HG02763 (cell line): ENCODE measurements around the gene ALOX12.
"Not testable (repeated sequence)": the region's sequence is repeated elsewhere in the genome, so short reads cannot be mapped to it uniquely, and the experiment has no call there.

Source experiments
- ATAC-seq: cut with Tn5 transposase; IDR thresholded peaks from one replicate; pipeline ENCODE4 v1.9.1; 2021; ENCODE audit warnings: mild to moderate bottlenecking, moderate library complexity; ENCODE audit not compliant: unreplicated experiment

The ALOX12 gene

DNA sequence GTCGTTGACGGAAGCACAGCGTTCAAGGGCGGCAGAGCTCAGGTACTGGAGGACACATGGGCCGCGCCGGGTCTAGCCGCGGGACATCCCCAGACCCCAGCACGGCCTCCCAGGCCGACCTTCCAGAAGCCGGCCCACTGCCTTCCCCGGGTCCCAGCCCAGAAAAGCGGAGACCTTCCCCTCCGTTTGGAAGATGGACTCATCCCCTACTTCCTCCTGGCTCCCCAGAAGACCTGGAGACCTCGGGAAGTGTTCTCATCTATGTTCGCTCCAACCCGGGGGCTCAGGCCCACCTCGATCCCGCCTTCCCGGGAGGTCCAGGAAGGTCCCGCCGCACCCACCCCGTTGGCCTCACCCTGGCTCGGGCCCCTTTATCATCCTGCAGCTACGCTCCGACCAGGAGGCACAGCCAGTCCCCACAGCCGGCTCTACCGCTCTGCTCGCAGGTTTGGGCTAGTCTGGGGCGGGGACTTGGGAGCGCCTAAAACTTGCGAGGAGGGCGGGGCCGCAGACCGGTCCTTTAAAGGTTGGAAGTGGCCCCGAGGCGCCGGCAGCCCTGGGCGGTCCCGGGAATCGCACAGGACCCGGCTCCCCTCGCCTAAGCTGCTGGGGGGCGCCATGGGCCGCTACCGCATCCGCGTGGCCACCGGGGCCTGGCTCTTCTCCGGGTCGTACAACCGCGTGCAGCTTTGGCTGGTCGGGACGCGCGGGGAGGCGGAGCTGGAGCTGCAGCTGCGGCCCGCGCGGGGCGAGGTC lies at the start of gene ALOX12:
ALOX12 (plus strand) TSS at position 550 of the 756 bp plus-strand sequence; CDS start at position 619, 69 bp downstream.
- ATAC-seq = no peak

- no peak for ATAC-seq
Observed at GRCh38 chr17:6947745-6948144, 48.1 kb upstream of the ALOX12 start.

GRCh38 chr17:6948562-6948961 lies 47.3 kb upstream of the ALOX12 start:
- ATAC-seq = no peak

DNA sequence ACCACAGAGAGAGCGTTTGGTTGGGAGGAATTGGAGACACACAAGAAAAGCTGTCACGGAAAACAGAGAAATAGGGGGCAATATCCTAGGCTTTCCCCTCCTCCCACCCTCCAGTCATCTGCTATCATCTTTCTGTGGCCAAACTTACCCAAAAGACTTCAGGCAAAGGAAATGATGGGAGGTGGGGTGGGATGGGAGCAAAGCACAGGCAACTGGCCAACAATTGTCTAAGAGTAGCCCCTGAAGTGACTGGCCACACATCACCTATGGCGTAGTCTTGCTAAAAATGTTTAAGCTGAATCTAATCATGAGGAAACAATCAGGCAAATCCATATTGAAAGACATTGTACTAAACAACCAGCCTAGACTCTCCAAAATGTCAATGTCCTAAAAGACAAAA lies 46.9 kb upstream of the ALOX12 start:
- no peak for ATAC-seq

- not testable (repeated sequence) for ATAC-seq
Observed at GRCh38 chr17:6950938-6951337, 44.9 kb upstream of the ALOX12 start.

DNA sequence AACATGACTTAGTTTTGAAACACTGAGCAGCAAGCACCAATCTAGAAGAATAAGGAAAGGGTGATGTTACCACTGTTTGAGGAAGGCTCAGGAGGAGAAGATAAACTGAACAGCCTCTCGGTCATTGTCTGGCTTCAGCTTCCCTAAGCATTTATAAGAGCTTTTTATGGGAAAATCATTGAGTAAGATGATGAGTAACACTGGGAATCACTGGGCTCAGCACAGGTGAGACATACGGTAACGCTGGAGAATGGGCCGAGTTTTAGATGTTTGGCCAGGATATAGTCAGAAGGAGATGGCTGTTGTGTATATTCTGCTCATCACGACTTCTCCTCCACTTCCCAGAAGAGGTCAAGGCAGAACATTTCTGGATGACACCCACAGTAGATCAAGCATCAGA lies 42.2 kb upstream of the ALOX12 start:
- no peak for ATAC-seq

DNA sequence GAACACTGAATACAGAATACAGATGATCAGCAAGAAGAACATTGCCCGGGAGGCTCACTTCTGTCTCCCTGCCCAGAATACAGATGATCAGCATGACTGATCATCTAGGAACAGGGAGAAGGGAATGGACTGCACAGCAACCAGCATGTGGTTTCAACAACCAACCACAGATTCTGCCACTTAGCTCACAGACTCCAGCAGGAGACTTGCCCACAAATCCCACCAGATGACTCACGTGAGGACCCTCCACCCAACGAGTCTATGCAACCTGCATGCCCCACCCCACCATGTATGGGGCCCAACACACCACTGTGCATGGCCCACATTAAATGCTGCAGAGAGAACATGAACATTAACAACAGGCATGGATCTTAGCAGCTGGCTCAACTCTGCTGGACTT lies 36.1 kb upstream of the ALOX12 start:
- no peak for ATAC-seq

DNA sequence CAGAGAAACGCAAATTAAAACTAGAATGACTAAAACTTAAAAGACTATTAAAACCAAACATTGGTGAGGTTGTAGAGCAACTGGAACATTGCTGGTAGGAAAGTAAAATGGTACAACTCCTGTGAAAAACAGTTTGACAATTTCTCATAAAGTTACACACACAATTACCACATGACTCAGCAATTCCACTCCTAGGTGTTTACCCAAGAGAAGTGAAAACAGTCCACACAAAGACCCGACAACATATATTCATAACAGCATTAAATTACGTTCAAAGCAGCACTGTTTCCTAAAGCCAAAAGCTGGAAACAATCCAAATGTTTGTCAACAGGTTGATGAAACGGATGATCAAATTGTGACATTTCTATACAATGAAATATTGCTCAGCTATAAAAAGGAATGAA lies 26.5 kb upstream of the ALOX12 start:
- ATAC-seq = no peak

GRCh38 chr17:6970992-6971391 lies 24.9 kb upstream of the ALOX12 start:
- no peak for ATAC-seq

DNA sequence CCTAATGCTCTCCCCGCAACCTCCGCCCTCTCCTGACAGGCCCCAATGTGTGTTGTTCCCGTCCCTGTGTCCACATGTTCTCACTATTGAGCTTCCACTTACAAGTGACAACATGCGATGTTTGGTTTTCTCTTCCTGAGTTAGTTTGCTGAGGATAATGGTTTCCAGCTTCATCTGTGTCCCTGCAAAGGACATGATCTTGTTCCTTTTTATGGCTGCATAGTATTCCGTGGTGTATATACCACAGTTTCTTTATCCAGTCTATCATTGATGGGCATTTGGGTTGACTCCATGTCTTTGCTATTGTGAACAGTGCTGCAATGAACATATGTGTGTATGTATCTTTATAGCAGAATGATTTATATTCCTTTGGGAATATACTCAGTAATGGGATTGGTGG lies 16.4 kb upstream of the ALOX12 start:
- not testable (repeated sequence) for ATAC-seq

GRCh38 chr17:6981426-6981825 lies 14.4 kb upstream of the ALOX12 start:
- ATAC-seq = no peak

DNA sequence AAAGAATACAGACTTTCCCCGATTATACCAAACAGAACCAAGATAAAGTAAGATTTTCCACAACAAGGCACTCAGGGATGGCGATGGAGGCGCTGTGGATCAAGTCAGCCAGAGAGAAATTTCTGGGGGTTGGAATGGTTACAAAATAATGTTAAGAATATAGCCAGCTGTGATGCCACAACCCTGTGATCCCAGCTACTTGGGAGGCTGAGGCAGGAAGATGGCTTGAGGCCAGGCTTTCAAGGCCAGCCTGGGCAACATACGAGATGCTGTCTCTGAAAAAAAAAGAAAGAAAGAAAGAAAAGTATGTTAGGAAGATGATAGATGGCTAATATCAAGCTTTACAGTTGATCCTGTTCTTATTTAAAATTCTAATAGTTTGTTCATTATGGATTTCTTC lies 10.6 kb upstream of the ALOX12 start:
- ATAC-seq = no peak

DNA sequence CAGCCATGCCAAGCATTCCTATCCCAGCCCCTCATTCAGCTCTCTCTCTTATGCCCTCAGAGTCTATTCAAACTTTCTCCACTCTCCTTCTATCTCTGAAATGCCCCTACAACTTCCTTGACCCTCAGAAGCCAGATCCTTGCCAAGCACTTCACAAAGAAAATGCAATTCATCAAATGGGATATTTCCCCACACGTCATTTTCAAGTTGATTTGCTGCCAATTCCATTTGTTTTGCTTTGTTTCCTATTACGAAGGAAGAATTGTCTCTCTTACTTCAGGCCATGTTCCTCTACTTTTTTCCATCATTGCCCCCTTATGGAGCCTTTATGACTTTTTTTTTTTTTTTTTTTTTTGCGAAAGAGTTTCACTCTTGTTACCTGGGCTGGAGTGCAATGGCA lies 9.2 kb upstream of the ALOX12 start:
- ATAC-seq = no peak

DNA sequence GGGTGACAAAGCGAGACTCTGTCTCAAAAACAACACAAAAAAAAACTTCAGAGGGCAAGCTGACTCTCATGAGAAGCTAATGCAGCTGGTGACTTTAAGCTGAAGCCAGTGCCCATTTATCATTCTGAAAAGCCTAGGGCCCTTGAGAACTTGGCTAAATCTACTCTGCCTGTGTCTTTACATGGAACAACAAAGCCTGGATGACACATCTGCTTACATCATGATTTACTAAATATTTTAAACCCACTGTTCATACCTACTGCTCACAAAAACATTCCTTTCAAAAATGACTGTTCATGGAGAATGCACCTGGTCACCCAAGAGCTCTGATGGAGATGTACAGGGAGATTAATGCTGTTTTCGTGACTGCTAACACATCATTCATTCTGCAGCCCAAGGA lies 6.1 kb upstream of the ALOX12 start:
- ATAC-seq = no peak

GRCh38 chr17:6993613-6994056 lies 2.2 kb upstream of the ALOX12 start:
- not testable (repeated sequence) for ATAC-seq

DNA sequence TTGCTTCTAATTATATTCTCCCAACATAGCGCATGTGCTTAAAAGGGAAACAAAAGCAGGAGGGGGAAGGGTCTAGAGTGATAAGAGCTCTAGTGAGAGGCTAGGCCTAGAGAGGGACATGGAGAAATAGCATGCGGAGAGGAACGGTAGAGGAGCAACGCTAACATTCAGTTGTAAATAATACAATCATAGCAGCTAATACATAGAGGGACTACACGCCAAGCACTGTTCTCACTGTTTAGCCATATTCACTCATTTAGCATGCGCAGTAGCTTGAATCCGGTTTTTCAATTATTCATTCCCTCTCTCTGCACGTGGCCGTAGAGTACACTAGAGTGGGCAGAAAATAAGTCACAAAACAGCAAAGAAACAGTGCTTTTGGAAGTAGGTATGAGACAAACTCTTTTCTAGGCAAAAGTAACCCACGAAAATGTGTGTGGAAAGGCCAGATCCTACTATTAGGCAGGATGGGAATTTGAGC lies 1.7 kb upstream of the ALOX12 start:
- no peak for ATAC-seq

GRCh38 chr17:6994666-6995256 lies 1.1 kb upstream of the ALOX12 start:
- no peak for ATAC-seq

- ATAC-seq = no peak
Observed at GRCh38 chr17:6996256-6997011, 585 bp downstream of the ALOX12 start.

- ATAC-seq = no peak
Observed at GRCh38 chr17:6997171-6997570, 1.3 kb downstream of the ALOX12 start.

DNA sequence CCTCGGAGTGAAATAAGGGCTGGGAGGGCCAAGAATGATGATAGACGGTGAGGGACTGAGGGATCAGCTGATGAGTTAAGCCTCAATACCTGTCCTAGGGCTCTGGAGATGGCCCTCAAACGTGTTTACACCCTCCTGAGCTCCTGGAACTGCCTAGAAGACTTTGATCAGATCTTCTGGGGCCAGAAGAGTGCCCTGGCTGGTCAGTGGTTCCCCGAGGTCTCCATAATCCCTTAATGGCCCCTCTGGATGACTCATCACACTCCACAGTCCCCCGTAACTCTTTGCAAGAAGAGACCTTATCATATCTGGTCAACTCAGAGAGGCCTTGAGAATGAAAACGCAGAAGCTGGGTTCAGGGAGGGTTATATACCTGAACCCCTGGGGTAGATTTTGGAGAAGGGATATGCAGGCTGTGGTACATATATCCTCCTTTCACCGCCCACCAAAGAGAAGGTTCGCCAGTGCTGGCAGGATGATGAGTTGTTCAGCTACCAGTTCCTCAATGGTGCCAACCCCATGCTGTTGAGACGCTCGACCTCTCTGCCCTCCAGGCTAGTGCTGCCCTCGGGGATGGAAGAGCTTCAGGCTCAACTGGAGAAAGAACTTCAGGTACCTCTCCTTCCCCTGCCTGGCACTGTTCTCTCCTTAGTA lies 3.1 kb downstream of the ALOX12 start:
- no peak for ATAC-seq

DNA sequence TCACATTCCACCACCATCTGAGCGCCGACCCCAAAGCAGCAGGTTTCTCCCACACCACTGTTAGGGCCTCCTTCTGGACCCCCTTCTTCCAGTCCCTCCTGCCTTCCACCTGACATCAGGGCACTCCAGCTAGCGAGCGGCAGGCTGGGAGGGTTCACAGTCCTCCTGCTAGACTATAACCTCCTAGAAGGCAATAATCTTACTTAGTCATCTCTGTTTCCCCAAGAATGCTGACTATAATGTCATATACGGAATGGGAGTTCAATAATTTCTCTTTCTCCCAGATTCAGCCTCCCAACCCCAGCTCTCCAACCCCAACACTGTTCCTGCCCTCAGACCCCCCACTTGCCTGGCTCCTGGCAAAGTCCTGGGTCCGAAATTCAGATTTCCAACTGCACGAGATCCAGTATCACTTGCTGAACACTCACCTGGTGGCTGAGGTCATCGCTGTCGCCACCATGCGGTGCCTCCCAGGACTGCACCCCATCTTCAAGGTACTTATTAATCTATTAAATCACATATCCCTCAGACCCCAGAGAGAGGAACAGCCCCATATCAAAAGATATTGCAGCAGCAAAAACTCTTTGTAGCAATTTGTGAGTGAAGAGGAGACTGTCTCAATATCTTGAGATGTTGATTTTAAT lies 5.6 kb downstream of the ALOX12 start:
- ATAC-seq = no peak
